ENCODE data around the gene PCGF2.

Gene PCGF2

DNA sequence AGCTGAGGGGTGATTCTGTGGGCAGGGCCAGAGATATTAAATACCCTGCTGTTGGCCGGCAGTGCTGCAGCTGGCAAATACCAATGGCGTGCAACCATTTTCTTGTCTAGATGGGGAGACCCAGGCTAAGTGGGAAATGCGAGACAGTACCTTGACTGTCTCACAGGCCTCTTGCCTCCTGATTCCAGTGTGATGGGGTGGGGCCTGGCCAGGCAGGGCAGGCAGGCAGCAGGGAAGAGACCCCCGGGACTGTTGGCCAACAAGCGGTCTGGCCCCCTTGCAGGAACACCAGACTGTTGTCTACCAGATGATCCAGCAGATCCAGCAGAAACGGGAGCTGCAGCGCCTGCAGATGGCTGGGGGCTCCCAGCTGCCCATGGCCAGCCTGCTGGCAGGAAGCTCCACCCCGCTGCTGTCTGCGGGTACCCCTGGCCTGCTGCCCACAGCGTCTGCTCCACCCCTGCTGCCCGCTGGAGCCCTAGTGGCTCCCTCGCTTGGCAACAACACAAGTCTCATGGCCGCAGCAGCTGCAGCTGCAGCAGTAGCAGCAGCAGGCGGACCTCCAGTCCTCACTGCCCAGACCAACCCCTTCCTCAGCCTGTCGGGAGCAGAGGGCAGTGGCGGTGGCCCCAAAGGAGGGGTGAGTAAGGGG lies 23.7 kb downstream of the PCGF2 start:
- TF ChIP-seq, protein P1, sequence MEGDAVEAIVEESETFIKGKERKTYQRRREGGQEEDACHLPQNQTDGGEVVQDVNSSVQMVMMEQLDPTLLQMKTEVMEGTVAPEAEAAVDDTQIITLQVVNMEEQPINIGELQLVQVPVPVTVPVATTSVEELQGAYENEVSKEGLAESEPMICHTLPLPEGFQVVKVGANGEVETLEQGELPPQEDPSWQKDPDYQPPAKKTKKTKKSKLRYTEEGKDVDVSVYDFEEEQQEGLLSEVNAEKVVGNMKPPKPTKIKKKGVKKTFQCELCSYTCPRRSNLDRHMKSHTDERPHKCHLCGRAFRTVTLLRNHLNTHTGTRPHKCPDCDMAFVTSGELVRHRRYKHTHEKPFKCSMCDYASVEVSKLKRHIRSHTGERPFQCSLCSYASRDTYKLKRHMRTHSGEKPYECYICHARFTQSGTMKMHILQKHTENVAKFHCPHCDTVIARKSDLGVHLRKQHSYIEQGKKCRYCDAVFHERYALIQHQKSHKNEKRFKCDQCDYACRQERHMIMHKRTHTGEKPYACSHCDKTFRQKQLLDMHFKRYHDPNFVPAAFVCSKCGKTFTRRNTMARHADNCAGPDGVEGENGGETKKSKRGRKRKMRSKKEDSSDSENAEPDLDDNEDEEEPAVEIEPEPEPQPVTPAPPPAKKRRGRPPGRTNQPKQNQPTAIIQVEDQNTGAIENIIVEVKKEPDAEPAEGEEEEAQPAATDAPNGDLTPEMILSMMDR (IDR thresholded peaks at IDR 0.05; ENCODE audit: insufficient read depth, low read depth, low read length, missing control alignments) = no peak
- DNase-seq (ENCODE audit: low read depth) = no peak
- H3K4me3 ChIP-seq (ENCODE audit: low read depth, low read length) = no peak overlapping the region

DNA sequence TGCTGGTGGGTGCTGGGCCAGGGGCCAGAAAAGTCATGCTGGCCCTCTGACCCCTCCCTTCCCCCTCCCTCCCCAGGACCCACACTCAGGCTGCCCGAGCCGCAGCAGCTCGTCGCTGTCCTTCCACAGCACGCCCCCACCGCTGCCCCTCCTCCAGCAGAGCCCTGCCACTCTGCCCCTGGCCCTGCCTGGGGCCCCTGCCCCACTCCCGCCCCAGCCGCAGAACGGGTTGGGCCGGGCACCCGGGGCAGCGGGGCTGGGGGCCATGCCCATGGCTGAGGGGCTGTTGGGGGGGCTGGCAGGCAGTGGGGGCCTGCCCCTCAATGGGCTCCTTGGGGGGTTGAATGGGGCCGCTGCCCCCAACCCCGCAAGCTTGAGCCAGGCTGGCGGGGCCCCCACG lies 26.3 kb downstream of the PCGF2 start:
- H3K4me3 ChIP-seq (ENCODE audit: low read depth, low read length) = no peak overlapping the region
- TF ChIP-seq, protein P1 (IDR thresholded peaks at IDR 0.05; ENCODE audit: insufficient read depth, low read depth, low read length, missing control alignments) = no peak
- no peak for DNase-seq (ENCODE audit: low read depth)

DNA sequence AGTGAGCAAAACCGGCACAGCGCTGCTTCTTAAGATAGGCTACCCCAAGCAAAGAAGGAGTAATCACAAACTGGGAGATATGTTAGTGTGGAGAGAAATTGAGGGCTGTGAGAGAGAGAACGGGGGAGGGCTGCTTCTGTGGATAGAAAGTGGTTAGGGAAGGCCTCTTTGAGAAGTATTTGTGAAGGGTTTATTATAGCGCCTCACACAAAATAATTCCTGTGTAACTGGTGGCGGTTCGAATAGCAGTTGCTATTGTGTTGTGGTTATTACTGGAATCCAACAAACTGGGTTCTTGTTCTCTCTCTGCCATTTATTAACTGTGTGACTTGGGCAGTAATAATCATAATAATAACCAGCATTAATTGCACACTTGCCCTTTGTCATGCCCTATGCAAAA lies 27.2 kb downstream of the PCGF2 start:
- H3K4me3 ChIP-seq (ENCODE audit: low read depth, low read length) = no peak overlapping the region
- DNase-seq (ENCODE audit: low read depth) = no peak
- TF ChIP-seq, protein P1 (IDR thresholded peaks at IDR 0.05; ENCODE audit: insufficient read depth, low read depth, low read length, missing control alignments) = no peak

DNA sequence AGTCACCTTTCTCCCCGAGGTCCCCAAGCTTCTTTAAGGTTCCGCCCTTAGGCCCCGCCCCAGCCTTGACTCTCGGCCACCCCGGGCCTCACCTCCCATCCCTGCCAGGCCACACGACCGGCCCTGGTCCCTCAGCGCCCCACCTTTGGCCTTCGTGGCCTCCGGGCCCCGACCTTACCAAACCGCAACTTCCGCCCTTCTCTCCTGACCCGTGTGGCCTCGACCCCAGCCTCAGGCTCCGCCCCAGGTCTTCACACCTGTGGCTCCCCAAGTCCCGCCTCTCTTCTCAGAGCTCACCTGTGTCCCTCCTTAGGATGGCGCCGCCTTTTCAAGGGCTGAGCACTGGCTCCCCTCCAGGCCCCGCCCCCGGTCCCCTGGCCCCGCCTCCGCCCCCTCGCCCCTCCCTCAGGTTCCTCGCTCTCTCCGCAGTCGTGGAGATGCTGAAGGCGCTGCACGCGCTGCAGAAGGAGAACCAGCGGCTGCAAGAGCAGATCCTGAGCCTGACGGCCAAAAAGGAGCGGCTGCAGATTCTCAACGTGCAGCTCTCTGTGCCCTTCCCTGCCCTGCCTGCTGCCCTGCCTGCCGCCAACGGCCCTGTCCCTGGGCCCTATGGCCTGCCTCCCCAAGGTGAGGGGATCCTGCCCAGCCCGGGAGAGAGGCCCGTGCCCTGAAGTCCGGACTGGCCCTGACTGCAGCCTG lies 28.0 kb downstream of the PCGF2 start:
- no peak for DNase-seq (ENCODE audit: low read depth)
- TF ChIP-seq, protein P1 (IDR thresholded peaks at IDR 0.05; ENCODE audit: insufficient read depth, low read depth, low read length, missing control alignments) = no peak

DNA sequence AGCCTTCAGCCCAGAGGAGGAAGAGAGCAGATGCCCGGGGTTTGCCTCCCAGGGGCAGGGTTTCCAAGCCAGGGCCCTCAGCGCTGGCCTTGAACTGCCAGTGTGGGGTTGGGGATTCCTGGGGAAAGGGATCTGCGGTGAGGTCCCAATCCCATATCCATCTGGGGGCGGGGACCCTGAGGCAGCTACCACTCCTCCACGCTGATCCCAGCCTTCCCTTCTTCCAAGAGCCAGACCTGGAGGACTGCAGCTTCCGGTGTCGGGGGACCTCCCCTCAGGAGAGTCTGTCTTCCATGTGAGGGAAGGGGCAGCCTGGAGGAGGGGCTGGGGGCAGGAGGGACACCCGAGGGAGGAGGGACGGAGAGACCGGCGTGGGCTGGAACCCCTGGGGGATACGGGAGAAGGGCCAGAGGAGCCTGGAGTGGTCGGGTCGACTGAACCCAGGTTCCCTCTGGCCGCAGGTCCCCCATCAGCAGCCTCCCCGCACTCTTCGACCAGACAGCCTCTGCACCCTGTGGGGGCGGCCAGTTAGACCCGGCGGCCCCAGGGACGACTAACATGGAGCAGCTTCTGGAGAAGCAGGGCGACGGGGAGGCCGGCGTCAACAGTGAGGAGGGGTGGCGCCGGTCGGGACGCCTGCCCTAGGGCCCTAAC lies 28.7 kb downstream of the PCGF2 start:
- TF ChIP-seq, protein P1 (IDR thresholded peaks at IDR 0.05; ENCODE audit: insufficient read depth, low read depth, low read length, missing control alignments) = no peak
- no peak overlapping the region for H3K4me3 ChIP-seq (ENCODE audit: low read depth, low read length)
- DNase-seq (ENCODE audit: low read depth) = no peak

More for the DNA sequence above, 28.0 kb downstream of the PCGF2 start:
- H3K4me3 ChIP-seq (ENCODE audit: low read depth, low read length) = no peak overlapping the region

DNA sequence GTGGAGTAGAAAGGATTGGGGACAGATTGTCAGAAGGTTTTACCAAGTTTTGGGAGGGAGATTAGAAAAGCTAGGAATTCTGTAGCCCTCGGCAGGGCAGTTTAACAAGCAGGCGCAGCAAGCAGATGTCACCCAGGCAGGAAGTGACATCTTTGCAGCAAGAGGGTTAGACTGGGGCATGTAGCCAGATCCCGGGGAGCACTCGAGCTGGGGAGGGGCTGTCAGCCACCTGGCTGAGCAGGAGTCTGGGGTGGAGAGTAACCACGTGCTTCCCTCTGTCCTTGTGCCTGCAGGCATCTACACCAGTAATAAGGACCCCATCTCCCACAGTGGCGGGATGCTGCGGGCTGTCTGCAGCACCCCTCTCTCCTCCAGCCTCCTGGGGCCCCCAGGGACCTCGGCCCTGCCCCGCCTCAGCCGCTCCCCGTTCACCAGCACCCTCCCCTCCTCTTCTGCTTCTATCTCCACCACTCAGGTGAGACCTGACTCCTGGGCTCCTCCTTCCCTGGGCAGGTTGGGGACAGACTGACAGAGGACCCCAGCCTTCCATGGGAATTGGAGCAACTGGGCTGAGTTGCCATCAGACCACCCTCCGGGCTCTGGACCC lies 30.9 kb downstream of the PCGF2 start:
- H3K4me3 ChIP-seq (ENCODE audit: low read depth, low read length) = no peak overlapping the region
- no peak for DNase-seq (ENCODE audit: low read depth)
- TF ChIP-seq, protein P1 (IDR thresholded peaks at IDR 0.05; ENCODE audit: insufficient read depth, low read depth, low read length, missing control alignments) = no peak
